Fibroblast of pulmonary artery (primary cell): ENCODE results near the gene LCAT.

Source experiments
- DNase-seq: peaks from one replicate; pipeline ENCODE4 v3.0.0-alpha.2; 2010; ENCODE audit warnings: low read depth
- H3K4me3 ChIP-seq: replicated peaks from 2 replicates; pipeline ENCODE4 v1.5.1; 2011; ENCODE audit warnings: low read depth, mild to moderate bottlenecking, control low read depth, low read length, moderate library complexity
- TF ChIP-seq, protein P1 (sequence below): IDR thresholded peaks from 2 replicates; pipeline ENCODE4 v1.5.1; 2011; ENCODE audit warnings: mild to moderate bottlenecking, control low read depth, low read length, inconsistent platforms; ENCODE audit errors: missing control alignments

Gene LCAT, protein sequence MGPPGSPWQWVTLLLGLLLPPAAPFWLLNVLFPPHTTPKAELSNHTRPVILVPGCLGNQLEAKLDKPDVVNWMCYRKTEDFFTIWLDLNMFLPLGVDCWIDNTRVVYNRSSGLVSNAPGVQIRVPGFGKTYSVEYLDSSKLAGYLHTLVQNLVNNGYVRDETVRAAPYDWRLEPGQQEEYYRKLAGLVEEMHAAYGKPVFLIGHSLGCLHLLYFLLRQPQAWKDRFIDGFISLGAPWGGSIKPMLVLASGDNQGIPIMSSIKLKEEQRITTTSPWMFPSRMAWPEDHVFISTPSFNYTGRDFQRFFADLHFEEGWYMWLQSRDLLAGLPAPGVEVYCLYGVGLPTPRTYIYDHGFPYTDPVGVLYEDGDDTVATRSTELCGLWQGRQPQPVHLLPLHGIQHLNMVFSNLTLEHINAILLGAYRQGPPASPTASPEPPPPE

DNA sequence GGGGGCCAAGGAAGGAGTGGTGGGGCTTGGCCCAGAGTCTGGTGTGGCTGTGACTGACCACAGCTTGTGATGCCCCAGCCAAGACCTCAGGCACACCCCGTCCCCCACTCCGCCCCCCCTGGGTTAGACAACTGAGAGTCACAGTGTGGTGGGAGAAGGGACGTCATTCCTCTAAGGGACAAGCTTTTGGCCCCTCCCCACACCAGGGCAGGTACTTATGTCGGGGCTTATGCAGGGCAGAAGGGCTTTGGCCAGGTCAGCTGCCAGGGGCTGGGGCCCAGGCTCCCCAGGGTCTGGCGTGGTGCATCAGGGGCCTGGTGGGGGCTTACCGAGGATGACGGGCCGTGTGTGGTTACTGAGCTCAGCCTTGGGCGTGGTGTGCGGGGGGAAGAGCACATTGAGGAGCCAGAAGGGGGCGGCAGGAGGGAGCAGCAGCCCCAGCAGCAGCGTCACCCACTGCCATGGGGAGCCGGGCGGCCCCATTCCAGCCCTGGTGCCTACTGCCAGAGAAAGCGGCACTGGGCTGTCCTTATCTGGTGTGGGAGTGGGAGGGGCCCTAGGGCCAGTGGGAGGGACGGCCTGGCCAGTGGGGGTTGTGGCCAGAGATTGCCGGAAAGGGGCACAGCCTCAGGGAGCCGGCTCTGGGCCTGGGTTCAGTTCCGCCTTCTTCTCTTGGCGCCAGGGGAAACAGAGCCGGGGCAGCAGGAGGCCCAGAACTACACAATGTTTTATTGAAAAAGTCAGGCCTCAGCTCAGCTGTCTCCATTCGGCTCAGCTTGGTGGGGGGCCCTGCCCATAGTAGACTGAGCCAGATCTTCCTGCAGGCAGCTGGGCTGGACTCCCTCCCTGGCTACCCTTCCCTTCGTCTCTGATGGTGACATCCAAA, at the start of gene LCAT:
TSS of gene LCAT (minus strand) at position 502 of the 886 bp plus-strand sequence. CDS start at position 483, 19 bp downstream.
- no peak within 1 kb of the TSS for H3K4me3 ChIP-seq
- TF ChIP-seq, protein P1, sequence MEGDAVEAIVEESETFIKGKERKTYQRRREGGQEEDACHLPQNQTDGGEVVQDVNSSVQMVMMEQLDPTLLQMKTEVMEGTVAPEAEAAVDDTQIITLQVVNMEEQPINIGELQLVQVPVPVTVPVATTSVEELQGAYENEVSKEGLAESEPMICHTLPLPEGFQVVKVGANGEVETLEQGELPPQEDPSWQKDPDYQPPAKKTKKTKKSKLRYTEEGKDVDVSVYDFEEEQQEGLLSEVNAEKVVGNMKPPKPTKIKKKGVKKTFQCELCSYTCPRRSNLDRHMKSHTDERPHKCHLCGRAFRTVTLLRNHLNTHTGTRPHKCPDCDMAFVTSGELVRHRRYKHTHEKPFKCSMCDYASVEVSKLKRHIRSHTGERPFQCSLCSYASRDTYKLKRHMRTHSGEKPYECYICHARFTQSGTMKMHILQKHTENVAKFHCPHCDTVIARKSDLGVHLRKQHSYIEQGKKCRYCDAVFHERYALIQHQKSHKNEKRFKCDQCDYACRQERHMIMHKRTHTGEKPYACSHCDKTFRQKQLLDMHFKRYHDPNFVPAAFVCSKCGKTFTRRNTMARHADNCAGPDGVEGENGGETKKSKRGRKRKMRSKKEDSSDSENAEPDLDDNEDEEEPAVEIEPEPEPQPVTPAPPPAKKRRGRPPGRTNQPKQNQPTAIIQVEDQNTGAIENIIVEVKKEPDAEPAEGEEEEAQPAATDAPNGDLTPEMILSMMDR: no peak
- no peak for DNase-seq

DNA sequence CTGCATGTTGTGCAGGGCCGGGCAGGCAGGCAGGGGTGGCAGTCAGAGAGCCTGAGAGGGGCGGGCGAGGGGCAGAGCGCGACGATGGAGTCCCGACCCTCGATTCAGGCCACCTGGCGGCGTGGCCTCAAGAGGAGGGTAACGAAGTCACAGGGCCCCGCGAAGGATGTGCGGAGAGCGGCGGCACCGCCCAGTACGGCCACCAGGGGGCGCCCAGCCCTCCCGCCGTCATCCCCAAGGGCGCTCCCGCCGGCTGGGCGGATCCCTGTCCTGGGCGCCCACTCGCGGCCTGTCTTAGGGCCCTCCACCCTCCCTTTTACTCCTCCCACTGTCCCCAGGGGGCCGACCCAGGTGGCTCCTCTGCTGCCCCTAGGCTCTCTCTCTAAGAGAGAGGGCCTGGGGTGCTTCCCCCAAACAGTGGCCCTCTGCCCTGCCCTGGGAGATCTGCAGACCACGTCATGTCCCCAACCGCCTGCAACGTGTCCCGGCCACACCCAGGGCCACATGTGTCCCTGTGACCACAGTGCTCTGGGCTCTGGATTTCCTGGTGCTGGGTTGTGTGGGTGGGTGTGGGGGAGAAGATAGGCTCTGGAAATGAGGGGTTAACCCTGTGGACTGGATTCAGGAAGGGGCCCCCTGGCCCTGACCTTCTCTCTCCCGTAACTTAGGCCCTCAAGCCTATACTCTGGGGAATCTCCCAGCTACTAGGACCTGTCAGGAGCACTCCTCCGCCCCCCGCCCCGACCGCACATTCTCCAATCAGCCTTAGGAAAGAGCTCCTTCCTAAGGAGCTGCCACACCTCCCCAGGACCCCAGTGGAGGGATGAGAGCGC, 49.5 kb upstream of the LCAT start:
- peak overlapping the region; percentile 24 for H3K4me3 ChIP-seq
- DNase-seq: peak; percentile 68
- TF ChIP-seq, protein P1: peak; percentile 58

DNA sequence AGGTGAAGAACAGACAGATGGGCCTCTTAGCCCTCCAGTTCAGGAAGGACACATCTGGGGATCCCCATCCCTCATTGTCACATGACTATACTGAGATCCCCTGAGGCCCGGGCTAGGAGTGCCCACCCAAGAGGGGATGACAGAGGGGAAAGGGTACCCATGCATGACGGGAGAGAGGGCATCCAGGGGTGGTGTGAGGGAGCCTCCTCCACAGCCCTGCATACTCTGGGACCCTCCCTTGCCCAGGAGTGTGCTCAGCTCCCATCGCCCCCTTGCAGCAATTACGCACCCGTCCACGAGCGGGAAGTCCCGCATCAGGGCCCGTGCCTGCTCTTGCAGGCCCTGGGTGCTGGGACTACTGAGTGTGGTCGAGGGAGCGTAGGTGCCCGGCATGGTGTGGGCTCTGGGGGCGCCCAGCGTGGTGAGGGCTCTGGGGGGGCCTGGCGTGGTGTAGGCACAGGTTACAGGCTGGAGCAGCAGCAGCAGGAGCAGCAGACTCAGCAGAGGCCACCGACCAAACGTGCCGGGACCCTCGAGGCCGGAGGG, 48.8 kb upstream of the LCAT start:
- TF ChIP-seq, protein P1: no peak
- no peak overlapping the region for H3K4me3 ChIP-seq
- DNase-seq: no peak

DNA sequence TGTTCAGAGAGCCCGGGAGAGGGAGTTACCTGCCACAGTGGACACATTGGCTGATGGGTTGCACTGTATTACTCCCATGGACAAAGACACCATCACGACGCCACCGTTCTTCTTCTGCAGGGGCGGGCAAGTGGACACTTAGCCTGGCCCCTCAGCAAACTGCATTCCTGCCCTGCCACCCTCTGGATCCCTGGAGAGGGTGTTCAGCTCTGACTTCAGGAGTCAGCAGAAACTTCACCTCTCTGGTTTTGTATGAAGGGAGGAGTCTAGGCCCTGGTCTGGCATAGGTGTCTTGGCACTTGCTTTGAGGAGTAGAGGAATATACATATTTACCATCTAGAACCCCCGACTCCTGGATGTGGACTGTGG, 46.1 kb upstream of the LCAT start:
- DNase-seq: no peak

DNA sequence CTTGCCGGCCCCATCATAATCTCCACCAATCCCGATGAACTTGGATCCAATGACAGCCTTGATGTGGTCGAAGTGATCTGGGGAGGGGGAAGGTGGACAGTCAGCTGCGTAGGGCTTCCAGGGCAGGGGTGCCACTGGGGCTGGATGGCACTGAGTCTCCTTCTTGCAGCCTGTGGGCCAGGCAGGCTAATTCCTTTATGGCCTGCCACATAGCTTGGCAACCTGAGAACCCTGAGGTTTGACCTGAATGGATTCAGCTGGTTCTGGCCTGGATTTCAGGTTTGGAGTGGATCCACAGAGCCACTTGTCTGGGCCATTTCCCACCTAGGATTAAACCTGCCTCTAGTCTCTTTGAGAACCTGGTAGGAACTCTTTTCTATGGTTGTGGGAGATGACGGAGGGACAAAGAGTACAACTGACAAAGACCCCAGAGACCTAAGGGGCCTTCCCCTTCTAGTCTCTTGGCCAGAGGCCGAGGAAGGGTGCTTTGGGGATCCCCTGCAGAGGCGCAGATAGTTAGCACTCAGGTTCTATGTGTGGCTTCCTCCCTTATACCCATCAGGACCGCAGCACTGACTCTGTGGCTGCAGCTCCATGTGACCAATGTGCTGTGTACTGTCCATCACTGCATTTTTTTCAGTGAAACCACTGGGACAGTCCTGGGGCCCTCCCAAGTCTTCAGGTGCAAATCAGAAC, 45.5 kb upstream of the LCAT start:
- TF ChIP-seq, protein P1: no peak
- DNase-seq: no peak
- no peak overlapping the region for H3K4me3 ChIP-seq

More for the DNA sequence above, 46.1 kb upstream of the LCAT start:
- no peak overlapping the region for H3K4me3 ChIP-seq
- TF ChIP-seq, protein P1: no peak

- TF ChIP-seq, protein P1: no peak
- H3K4me3 ChIP-seq: no peak overlapping the region
- DNase-seq: no peak
Measured at GRCh38 chr16:67988675-67989074, 44.8 kb upstream of the LCAT start.
